HepG2 (cell line): Measurements from ENCODE around the gene YEATS4. TPM values are rescaled to one million over a fixed set of nuclear protein-coding genes. Genes with fewer than 3 reads are reported as not detected.

Source experiments
- ATAC-seq: fragments of 200-7000 bp; cut with Tn5 transposase; 3 replicates; pipeline ENCODE4 v1.9.1; 2020; ENCODE audit warnings: mild to moderate bottlenecking, moderate library complexity
- BruUV-seq: library from RNA; stranded (reverse); fragments of 400-500 nt; replicated peaks from 2 replicates; lab custom pipeline; 2021; lab: Mats Ljungman, UMichigan
- CTCF ChIA-PET: fragments of 300-600 bp; formaldehyde crosslinking; extraction: SDS; loops from one replicate; lab custom pipeline; 2021; ENCODE audit warnings: low total read pairs, inconsistent platforms, low intra/inter-chr PET ratio; lab: Yijun Ruan, JAX
- POLR2A ChIA-PET: fragments of 350-600 bp; sonication (Branson Sonifier 250); formaldehyde crosslinking; loops from one replicate; lab custom pipeline; 2020; ENCODE audit warnings: antibody characterized with exemption, inconsistent platforms; lab: Yijun Ruan, JAX
- DNase-seq: peaks from one replicate; pipeline ENCODE4 v3.0.0-alpha.2; 2015; ENCODE audit warnings: low spot score
- FAIRE-seq: peaks from 3 replicates; lab custom pipeline; 2011; peaks lifted over from hg19 to GRCh38; lab: Jason Lieb, UNC
- H2AFZ ChIP-seq: one replicate; pipeline ENCODE4 v1.6.1; 2011; ENCODE audit warnings: low read length, inconsistent platforms
- H3K27ac ChIP-seq: fragments of 300-600 bp; 3 replicates; pipeline ENCODE4 v1.8.0; 2011; ENCODE audit warnings: mixed run types, mild to moderate bottlenecking, mixed read lengths, low read length, inconsistent platforms; ENCODE audit not compliant: insufficient read depth; ENCODE audit errors: extremely low read length
- H3K27me3 ChIP-seq, 2 experiments: fragments of 200-600 bp in 1 of 2; 2 replicates in 1 of 2; 3 replicates in 1 of 2; pipeline versions ENCODE4 v1.6.0 to v1.8.0; 2011; ENCODE audit warnings: low read length in 2 of 2, mild to moderate bottlenecking in 2 of 2, moderate library complexity in 2 of 2, inconsistent platforms in 1 of 2; ENCODE audit not compliant: insufficient read depth in 2 of 2, control insufficient read depth in 1 of 2
- H3K36me3 ChIP-seq, 2 experiments: fragments of 200-600 bp in 1 of 2; replicated peaks in 1 of 2; 2 replicates in 1 of 2; 3 replicates in 1 of 2; pipeline versions ENCODE4 v1.5.1 to v1.8.0; 2011; ENCODE audit warnings: low read length in 2 of 2, inconsistent platforms in 1 of 2; ENCODE audit not compliant: insufficient read depth in 2 of 2, control insufficient read depth in 1 of 2
- H3K4me1 ChIP-seq: 2 replicates; pipeline ENCODE4 v1.5.1; 2012; ENCODE audit warnings: low read length, inconsistent platforms; ENCODE audit not compliant: insufficient read depth
- H3K4me2 ChIP-seq: 2 replicates; pipeline ENCODE4 v1.6.0; 2011; ENCODE audit warnings: low read depth, low read length, inconsistent platforms
- H3K4me3 ChIP-seq, 3 experiments: fragments of 200-600 bp in 1 of 3; sonication (generic), shearing (Covaris generic) in 1 of 3; replicated peaks in 1 of 3; 2 replicates each; pipeline ENCODE4 v1.5.1; 2011 to 2016; ENCODE audit warnings: low read length in 3 of 3, inconsistent platforms in 2 of 3, low read depth in 2 of 3, mild to moderate bottlenecking in 2 of 3, control low read depth in 1 of 3, mixed read lengths in 1 of 3; ENCODE audit not compliant: insufficient read depth in 1 of 3
- H3K79me2 ChIP-seq: one replicate; pipeline ENCODE4 v1.6.1; 2011; ENCODE audit warnings: low read length, inconsistent platforms; ENCODE audit not compliant: insufficient read depth
- H3K9ac ChIP-seq: 2 replicates; pipeline ENCODE4 v1.6.0; 2011; ENCODE audit warnings: mild to moderate bottlenecking, low read depth, low read length, inconsistent platforms; ENCODE audit not compliant: insufficient read depth
- H3K9me3 ChIP-seq: 2 replicates; pipeline ENCODE4 v1.5.1; 2012; ENCODE audit warnings: mild to moderate bottlenecking, low read length
- H4K20me1 ChIP-seq: 2 replicates; pipeline ENCODE4 v1.6.0; 2011; ENCODE audit warnings: inconsistent platforms, mild to moderate bottlenecking, low read length, moderate library complexity; ENCODE audit not compliant: insufficient read depth
- CAMTA2 ChIP-seq: sonication (generic); formaldehyde crosslinking; IDR thresholded peaks from 2 replicates; pipeline ENCODE4 v1.4.0; 2020; ENCODE audit warnings: mild to moderate bottlenecking, missing genetic modification reagents, borderline replicate concordance
- CBFB ChIP-seq: sonication (generic); formaldehyde crosslinking; IDR thresholded peaks from 2 replicates; pipeline ENCODE4 v1.4.0; 2020; ENCODE audit warnings: missing genetic modification reagents
- CTCF ChIP-seq: sonication (generic); formaldehyde crosslinking; IDR thresholded peaks from 2 replicates; pipeline ENCODE4 v1.5.0; 2020; ENCODE audit warnings: mild to moderate bottlenecking, missing genetic modification reagents, moderate library complexity
- ELF1 ChIP-seq: sonication (generic); formaldehyde crosslinking; IDR thresholded peaks from 2 replicates; pipeline ENCODE4 v1.4.0; 2020; ENCODE audit warnings: missing genetic modification reagents
- HNRNPK ChIP-seq: fragments of 200-400 bp; formaldehyde crosslinking; IDR thresholded peaks from 2 replicates; pipeline ENCODE4 v1.6.1; 2018; ENCODE audit warnings: low read length, low read depth, moderate library complexity, mild to moderate bottlenecking; ENCODE audit not compliant: poor library complexity, severe bottlenecking
- IKZF5 ChIP-seq: IDR thresholded peaks from 2 replicates; pipeline ENCODE4 v1.6.1; 2018; ENCODE audit warnings: missing genetic modification reagents, mild to moderate bottlenecking, missing compliant biosample characterization
- MAFG ChIP-seq: sonication (generic); formaldehyde crosslinking; IDR thresholded peaks from 2 replicates; pipeline ENCODE4 v1.5.1; 2020; ENCODE audit warnings: mild to moderate bottlenecking, missing genetic modification reagents
- MEIS2 ChIP-seq: sonication (generic); formaldehyde crosslinking; IDR thresholded peaks from 2 replicates; pipeline ENCODE4 v1.9.0; 2021; ENCODE audit warnings: mild to moderate bottlenecking, missing genetic modification reagents
- NFIB ChIP-seq: sonication (generic); formaldehyde crosslinking; IDR thresholded peaks from 2 replicates; pipeline ENCODE4 v1.9.0; 2021; ENCODE audit warnings: missing genetic modification reagents, mild to moderate bottlenecking, borderline replicate concordance
- RAD21 ChIP-seq: fragments of 450-650 bp; formaldehyde crosslinking; IDR thresholded peaks from 2 replicates; pipeline ENCODE4 v1.5.0; 2020; ENCODE audit warnings: mild to moderate bottlenecking
- RARA ChIP-seq: IDR thresholded peaks from 2 replicates; pipeline ENCODE4 v1.6.1; 2016; ENCODE audit warnings: missing genetic modification reagents, missing compliant biosample characterization
- SIX4 ChIP-seq: sonication (generic); formaldehyde crosslinking; IDR thresholded peaks from 2 replicates; pipeline ENCODE4 v1.4.0; 2020; ENCODE audit warnings: missing genetic modification reagents
- SMC3 ChIP-seq: IDR thresholded peaks from 2 replicates; pipeline ENCODE4 v1.6.1; 2011; ENCODE audit warnings: low read length, improper control_type of control experiment
- STAG1 ChIP-seq: sonication (generic); formaldehyde crosslinking; IDR thresholded peaks from 2 replicates; pipeline ENCODE4 v1.4.0; 2020; ENCODE audit warnings: missing genetic modification reagents
- TBX2 ChIP-seq: sonication (generic); formaldehyde crosslinking; IDR thresholded peaks from 2 replicates; pipeline ENCODE4 v1.5.0; 2020; ENCODE audit warnings: missing genetic modification reagents, mild to moderate bottlenecking, borderline replicate concordance
- ZFX ChIP-seq: sonication (generic); formaldehyde crosslinking; IDR thresholded peaks from 2 replicates; pipeline ENCODE4 v1.4.0; 2020; ENCODE audit warnings: mild to moderate bottlenecking, low read depth, missing genetic modification reagents, moderate library complexity
- ZKSCAN5 ChIP-seq: sonication (generic); formaldehyde crosslinking; IDR thresholded peaks from 2 replicates; pipeline ENCODE4 v1.5.1; 2020; ENCODE audit warnings: mild to moderate bottlenecking, missing genetic modification reagents
- ZNF225 ChIP-seq: sonication (generic); formaldehyde crosslinking; IDR thresholded peaks from 2 replicates; pipeline ENCODE4 v1.4.0; 2020; ENCODE audit warnings: mild to moderate bottlenecking, missing genetic modification reagents
- ZNF570 ChIP-seq: sonication (generic); formaldehyde crosslinking; IDR thresholded peaks from 2 replicates; pipeline ENCODE4 v1.4.0; 2020; ENCODE audit warnings: mild to moderate bottlenecking, missing genetic modification reagents, borderline replicate concordance
- WGBS: methylation state at CpG from one replicate; pipeline ENCODE4 v1.1.6; 2017; ENCODE audit warnings: low lambda C conversion rate; 5-methylcytosine and 5-hydroxymethylcytosine counted together
- in situ Hi-C: cut with HindIII; loops from 2 replicates; pipeline ENCODE4 v1.10.0; 2017; ENCODE audit warnings: low pct_unique_long_range_greater_than_20kb; ENCODE audit not compliant: extremely low pct_ligation_motif_present
- intact Hi-C: fragments of 100-400 bp; cut with micrococcal nuclease; formaldehyde crosslinking; loops from one replicate; pipeline ENCODE4 v1.10.0; 2022; ENCODE audit not compliant: unreplicated experiment
- polyA plus RNA-seq, 8 experiments: library from polyadenylated mRNA; depleted of rRNA in 3 of 8; stranded (reverse) in 7 of 8; unstranded in 1 of 8; fragments of >200 nt; fragmentation: Illumina TruSeq in 4 of 8; extraction: Trizol in 4 of 8; gene quantifications; 2 replicates each; pipeline versions ENCODE4 v1.2.1 to v1.2.3, GENCODE V29; 2011 to 2016; ENCODE audit warnings: low read depth in 4 of 8, missing spikeins in 1 of 8, mixed read lengths in 1 of 8; ENCODE audit not compliant: insufficient read depth in 1 of 8
- total RNA-seq, 5 experiments: library from RNA; depleted of rRNA; stranded (reverse); fragments of >200 nt; fragmentation: Illumina TruSeq; extraction: Trizol; gene quantifications; 2 replicates each; pipeline ENCODE4 v1.2.3, GENCODE V29; 2016; ENCODE audit warnings: low read depth in 1 of 5
- TF ChIP-seq, protein P1 (sequence below): sonication (generic); formaldehyde crosslinking; IDR thresholded peaks from 2 replicates; pipeline ENCODE4 v1.4.0; 2020; ENCODE audit warnings: low read depth, mild to moderate bottlenecking, missing genetic modification reagents

The YEATS4 gene
- total and polyA plus RNA-seq, 2 of the 13 experiments (the other 11 are each of a cell fraction or from before 2014, with no cell fraction given): 16.8 to 45.0 TPM

GRCh38 chr12:69388371-69388770 lies 28.8 kb downstream of the YEATS4 start:
- 100% methylated on average over 1 of the region's 1 CpG for WGBS
- Histone ChIP-seq H4K20me1 (no peaks in the 10 kb centered on the region), H3K4me1 (no peaks in the 10 kb centered on the region), H3K9me3 (no peaks in the 10 kb centered on the region), H3K9ac (no peak overlapping the region), H2AFZ (no peak overlapping the region), H3K27me3 (no peaks in the 10 kb centered on the region), H3K36me3 (peaks cover 4 to 40% of the 10 kb centered on the region in 2 experiments; a peak in 4 of 5 replicates), H3K4me3 (no peak overlapping the region)
- ChIA-PET POLR2A (no interaction called here), CTCF (interaction anchor here (0.9 to 2.4 kb wide), 2 partner anchors 27 to 182 kb away, joined by 3 to 27 read pairs; no protein-coding TSS in a partner anchor)
- no peak for FAIRE-seq
- no TSS peak for BruUV-seq
- ATAC-seq: peak; percentile 48; the same call in 2 of the 3 replicates
- intact Hi-C loops (loop anchor here (1.0 to 10.0 kb wide), 3 partner anchors 82 to 182 kb away; partner anchors contain the start of gene FRS2), in situ Hi-C loops (loop anchor here (10.0 kb wide), 1 partner anchor 186 kb away; no protein-coding TSS in a partner anchor)
- peak; percentile 43 for DNase-seq
- TF ChIP-seq SMC3 (peak; percentile 47; the same call in 1 of the 2 replicates), CBFB (CRISPR knock-in tag) (no peak), ELF1 (CRISPR knock-in tag) (no peak), MAFG (CRISPR knock-in tag) (no peak), RARA (CRISPR knock-in tag) (no peak), CTCF (peak; percentile 58), RAD21 (CRISPR knock-in tag) (0 out of 2 replicates have a peak, but pooled peaks have one; percentile 27), ZKSCAN5 (CRISPR knock-in tag) (no peak), ZFX (no peak), CAMTA2 (CRISPR knock-in tag) (no peak), HNRNPK (no peak), STAG1 (CRISPR knock-in tag) (peak; percentile 77), IKZF5 (no peak), TBX2 (CRISPR knock-in tag) (no peak), MEIS2 (CRISPR knock-in tag) (no peak), NFIB (CRISPR knock-in tag) (no peak), ZNF570 (CRISPR knock-in tag) (no peak), ZNF225 (CRISPR knock-in tag) (no peak), SIX4 (CRISPR knock-in tag) (no peak)
- TF ChIP-seq, protein P1, sequence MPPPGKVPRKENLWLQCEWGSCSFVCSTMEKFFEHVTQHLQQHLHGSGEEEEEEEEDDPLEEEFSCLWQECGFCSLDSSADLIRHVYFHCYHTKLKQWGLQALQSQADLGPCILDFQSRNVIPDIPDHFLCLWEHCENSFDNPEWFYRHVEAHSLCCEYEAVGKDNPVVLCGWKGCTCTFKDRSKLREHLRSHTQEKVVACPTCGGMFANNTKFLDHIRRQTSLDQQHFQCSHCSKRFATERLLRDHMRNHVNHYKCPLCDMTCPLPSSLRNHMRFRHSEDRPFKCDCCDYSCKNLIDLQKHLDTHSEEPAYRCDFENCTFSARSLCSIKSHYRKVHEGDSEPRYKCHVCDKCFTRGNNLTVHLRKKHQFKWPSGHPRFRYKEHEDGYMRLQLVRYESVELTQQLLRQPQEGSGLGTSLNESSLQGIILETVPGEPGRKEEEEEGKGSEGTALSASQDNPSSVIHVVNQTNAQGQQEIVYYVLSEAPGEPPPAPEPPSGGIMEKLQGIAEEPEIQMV: no peak
- TF ChIP-seq, all 625 proteins: peak for 4
- no peak overlapping the region for H3K4me2 ChIP-seq
- H3K79me2 ChIP-seq: no peaks in the 10 kb centered on the region
- H3K27ac ChIP-seq: no peak overlapping the region
